ENCODE results near the gene BBS12. TPM values are rescaled to one million over a fixed set of nuclear protein-coding genes. Genes with fewer than 3 reads are reported as not detected.

BBS12 gene
- total RNA-seq, 1 donor from 2014 or later: not detected

DNA sequence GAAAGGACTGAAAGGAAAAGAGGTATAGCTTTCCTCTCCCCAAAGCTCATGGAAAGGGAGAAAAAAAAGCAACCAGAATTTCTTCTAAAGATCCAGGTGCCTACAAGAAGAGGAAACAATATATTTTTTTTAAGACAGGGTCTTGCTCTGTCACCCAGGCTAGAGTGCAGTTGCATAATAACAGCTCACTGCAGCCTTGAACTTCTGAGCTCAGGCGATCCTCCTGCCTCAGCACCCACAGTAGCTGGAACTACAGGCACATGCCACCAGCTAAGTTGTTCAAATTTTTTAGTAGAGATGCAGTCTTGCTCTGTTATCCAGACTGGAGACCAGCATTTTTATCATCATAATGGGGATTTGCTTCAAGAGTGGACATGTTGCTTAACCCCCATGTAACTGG is 30.5 kb upstream of the BBS12 start:
- intact Hi-C loops (cut with DNase I): no loop called here
- no peak for DNase-seq (ENCODE audit: low spot score in 2 of 2)
- no peak overlapping the region for H3K4me3 ChIP-seq
- no peaks in the 10 kb centered on the region for H3K27me3 ChIP-seq
- TF ChIP-seq CTCF (IDR thresholded peaks at IDR 0.05): no peak
- H3K9me3 ChIP-seq: no peaks in the 10 kb centered on the region
- H3K27ac ChIP-seq: no peak overlapping the region
- H3K36me3 ChIP-seq: no peaks in the 10 kb centered on the region
- H3K4me1 ChIP-seq: no peaks in the 10 kb centered on the region

DNA sequence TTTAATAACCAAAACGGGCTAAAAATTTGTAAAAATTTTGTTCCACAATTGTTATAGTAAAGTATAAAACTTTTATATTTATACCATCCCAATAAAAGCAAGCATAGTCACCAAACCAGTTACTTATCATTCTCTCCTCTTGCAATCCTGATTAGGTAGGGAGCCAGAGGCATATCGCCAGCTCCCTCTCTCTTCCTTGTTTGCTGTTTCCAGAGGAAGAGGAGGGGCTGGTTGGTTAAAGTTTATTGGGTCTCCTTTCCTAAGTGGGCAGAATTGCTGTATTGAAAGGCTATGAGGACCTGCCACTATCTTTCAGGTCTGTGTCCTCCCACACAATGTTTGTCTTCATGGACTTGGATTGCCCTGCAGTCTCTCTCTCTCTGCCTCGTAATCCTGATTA is 29.6 kb upstream of the BBS12 start:
- Histone ChIP-seq H3K27ac (no peak overlapping the region), H3K4me3 (no peak overlapping the region), H3K27me3 (no peaks in the 10 kb centered on the region), H3K4me1 (no peaks in the 10 kb centered on the region), H3K36me3 (no peaks in the 10 kb centered on the region), H3K9me3 (no peaks in the 10 kb centered on the region)
- intact Hi-C loops (cut with DNase I): no loop called here
- no peak for DNase-seq (ENCODE audit: low spot score in 2 of 2)
- no peak for TF ChIP-seq CTCF (IDR thresholded peaks at IDR 0.05)

DNA sequence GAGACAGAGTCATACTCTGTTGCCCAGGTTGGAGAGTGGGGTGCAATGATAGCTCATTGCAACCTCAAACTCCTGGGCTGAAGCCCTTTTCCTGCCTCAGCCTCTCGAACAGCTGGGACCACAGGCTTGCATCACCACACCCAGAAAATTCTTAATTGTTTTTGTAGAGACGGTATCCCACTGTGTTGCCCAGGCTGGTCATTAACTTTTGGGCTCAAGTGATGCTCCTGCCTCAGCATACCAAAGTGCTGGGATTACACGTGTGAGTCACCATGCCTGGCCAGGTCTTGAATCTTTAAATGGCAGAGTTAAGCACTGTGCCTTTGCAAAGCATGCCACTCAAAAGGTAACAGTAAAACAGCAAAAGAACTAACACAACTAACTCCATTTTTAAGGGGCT is 28.6 kb upstream of the BBS12 start:
- intact Hi-C loops (cut with DNase I): no loop called here
- no peak for DNase-seq (ENCODE audit: low spot score in 2 of 2)
- TF ChIP-seq CTCF (IDR thresholded peaks at IDR 0.05): no peak
- H3K36me3 ChIP-seq: no peaks in the 10 kb centered on the region
- no peaks in the 10 kb centered on the region for H3K9me3 ChIP-seq
- H3K4me3 ChIP-seq: no peak overlapping the region
- no peaks in the 10 kb centered on the region for H3K4me1 ChIP-seq
- H3K27me3 ChIP-seq: no peaks in the 10 kb centered on the region
- no peak overlapping the region for H3K27ac ChIP-seq

DNA sequence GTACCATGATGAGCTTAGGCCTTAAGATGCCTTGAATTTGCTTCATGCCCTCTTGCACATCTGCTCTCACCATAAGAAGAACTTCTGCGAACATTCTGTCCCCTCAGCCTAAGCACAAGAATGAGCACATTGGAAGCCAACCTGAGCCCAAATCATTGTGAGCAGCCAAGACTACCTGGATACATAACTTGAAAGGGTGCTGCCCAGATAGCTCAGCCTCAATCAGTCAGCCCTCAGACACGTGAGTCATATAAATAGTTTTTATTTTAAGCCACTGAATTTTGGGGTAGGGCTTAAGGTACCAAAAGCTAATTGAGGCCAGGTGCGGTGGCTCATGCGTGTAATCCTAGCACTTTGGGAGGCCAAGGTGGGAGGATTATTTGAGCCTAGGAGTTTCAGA is 27.5 kb upstream of the BBS12 start:
- intact Hi-C loops (cut with DNase I): no loop called here
- no peak for TF ChIP-seq CTCF (IDR thresholded peaks at IDR 0.05)
- no peak overlapping the region for H3K27ac ChIP-seq

GRCh38 chr4:122705547-122706117 is 26.9 kb upstream of the BBS12 start:
- no peak for TF ChIP-seq CTCF (IDR thresholded peaks at IDR 0.05)
- Histone ChIP-seq H3K27ac (no peak overlapping the region), H3K27me3 (no peaks in the 10 kb centered on the region), H3K4me1 (no peaks in the 10 kb centered on the region), H3K9me3 (no peaks in the 10 kb centered on the region), H3K36me3 (no peaks in the 10 kb centered on the region), H3K4me3 (no peak overlapping the region)
- no peak for DNase-seq (ENCODE audit: low spot score in 2 of 2)
- intact Hi-C loops (cut with DNase I): no loop called here

More for the DNA sequence above, 27.5 kb upstream of the BBS12 start:
- Histone ChIP-seq H3K9me3 (no peaks in the 10 kb centered on the region), H3K4me3 (no peak overlapping the region), H3K27me3 (no peaks in the 10 kb centered on the region), H3K36me3 (no peaks in the 10 kb centered on the region), H3K4me1 (no peaks in the 10 kb centered on the region)
- DNase-seq (ENCODE audit: low spot score in 2 of 2): no peak

DNA sequence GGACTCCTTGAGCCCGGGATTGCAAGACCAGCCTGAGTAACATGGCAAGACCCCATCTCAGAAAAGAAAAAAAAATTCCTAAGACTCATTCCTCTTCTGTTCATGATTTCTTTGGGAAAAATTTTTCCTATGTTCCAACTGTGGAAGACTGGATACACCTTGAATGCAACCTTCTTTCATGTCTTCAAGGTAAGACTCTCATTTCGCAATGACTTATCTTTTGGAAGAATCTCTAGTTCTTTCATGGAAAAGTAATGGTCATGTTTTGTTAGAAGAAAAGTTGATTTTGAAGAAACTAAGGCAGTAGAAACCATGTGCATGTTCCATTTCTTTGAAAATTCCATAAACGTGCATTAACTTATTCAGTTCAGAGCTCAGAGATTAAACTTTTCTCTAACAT is 26.0 kb upstream of the BBS12 start:
- no peak overlapping the region for H3K27ac ChIP-seq
- intact Hi-C loops (cut with DNase I): no loop called here
- H3K4me1 ChIP-seq: no peaks in the 10 kb centered on the region
- no peak overlapping the region for H3K4me3 ChIP-seq
- H3K27me3 ChIP-seq: no peaks in the 10 kb centered on the region
- no peak for DNase-seq (ENCODE audit: low spot score in 2 of 2)
- H3K36me3 ChIP-seq: no peaks in the 10 kb centered on the region
- TF ChIP-seq CTCF (IDR thresholded peaks at IDR 0.05): no peak
- H3K9me3 ChIP-seq: no peaks in the 10 kb centered on the region
